ENCODE data around the gene RGS9BP.

Gene RGS9BP, protein sequence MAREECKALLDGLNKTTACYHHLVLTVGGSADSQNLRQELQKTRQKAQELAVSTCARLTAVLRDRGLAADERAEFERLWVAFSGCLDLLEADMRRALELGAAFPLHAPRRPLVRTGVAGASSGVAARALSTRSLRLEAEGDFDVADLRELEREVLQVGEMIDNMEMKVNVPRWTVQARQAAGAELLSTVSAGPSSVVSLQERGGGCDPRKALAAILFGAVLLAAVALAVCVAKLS

DNA sequence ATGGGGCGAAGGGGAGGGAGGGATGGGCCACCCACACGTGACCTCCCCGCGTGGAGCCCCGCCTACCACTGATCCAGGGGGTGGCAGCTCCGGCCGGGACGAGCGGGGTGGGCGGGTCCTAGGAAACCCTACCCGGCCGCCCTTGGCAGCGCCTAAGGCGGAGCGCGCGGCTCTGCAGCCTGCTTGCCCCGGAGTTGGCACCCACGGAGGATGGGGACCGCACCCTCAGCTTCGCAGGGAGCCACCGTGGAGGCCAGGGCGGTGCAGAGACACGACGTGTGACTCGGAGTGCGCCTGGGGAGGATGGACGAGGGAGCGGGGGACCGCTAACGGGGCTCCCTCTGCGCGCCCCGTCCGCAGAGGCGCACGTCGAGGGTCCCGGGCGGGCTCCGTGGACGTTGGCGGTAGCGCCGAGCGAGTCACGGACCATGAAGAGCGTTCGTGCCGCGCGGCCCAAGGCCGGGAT is at the start of gene RGS9BP:
RGS9BP (plus strand) TSS at position 129 of the 466 bp plus-strand sequence. CDS start 416 bp downstream, outside the sequence.
- CTCF ChIA-PET = interaction anchor here (1.6 kb wide), 1 partner anchor 76 kb away, joined by 8 read pairs; no protein-coding TSS in a partner anchor

DNA sequence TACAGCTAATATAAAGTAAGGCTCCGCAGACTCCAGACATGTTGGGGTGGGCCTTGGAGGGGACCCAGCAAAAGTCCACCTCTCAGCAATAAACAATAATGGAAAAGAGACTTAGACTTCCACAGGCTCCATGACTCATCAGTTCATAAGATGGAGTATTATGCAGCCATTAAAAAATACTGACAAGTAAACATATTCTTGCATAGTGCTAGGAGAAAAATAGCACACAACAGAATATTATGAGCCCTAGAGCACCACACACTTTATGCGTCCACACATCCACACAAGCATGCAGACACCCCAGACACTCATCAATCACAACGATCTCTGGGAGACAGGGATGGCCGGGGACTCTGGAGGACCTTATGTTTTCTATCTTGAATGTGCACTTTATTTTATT is 48.7 kb upstream of the RGS9BP start:
- TF ChIP-seq, protein P1, sequence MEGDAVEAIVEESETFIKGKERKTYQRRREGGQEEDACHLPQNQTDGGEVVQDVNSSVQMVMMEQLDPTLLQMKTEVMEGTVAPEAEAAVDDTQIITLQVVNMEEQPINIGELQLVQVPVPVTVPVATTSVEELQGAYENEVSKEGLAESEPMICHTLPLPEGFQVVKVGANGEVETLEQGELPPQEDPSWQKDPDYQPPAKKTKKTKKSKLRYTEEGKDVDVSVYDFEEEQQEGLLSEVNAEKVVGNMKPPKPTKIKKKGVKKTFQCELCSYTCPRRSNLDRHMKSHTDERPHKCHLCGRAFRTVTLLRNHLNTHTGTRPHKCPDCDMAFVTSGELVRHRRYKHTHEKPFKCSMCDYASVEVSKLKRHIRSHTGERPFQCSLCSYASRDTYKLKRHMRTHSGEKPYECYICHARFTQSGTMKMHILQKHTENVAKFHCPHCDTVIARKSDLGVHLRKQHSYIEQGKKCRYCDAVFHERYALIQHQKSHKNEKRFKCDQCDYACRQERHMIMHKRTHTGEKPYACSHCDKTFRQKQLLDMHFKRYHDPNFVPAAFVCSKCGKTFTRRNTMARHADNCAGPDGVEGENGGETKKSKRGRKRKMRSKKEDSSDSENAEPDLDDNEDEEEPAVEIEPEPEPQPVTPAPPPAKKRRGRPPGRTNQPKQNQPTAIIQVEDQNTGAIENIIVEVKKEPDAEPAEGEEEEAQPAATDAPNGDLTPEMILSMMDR (conservative IDR thresholded peaks at IDR 0.05; ENCODE audit: low read depth) = no peak
- ChIA-PET CTCF (no interaction called here), POLR2A (ENCODE audit: low non-redundant PET) (no interaction called here)
- H3K27ac ChIP-seq = no peak overlapping the region
- no peak for DNase-seq (ENCODE audit: low spot score)

More for the DNA sequence above, at the start of gene RGS9BP:
- TF ChIP-seq, protein P1 (conservative IDR thresholded peaks at IDR 0.05; ENCODE audit: low read depth) = no peak
- peak within 1 kb of the TSS; percentile 84 for H3K27ac ChIP-seq
- POLR2A ChIA-PET (ENCODE audit: low non-redundant PET) = interaction anchor here (0.5 to 1.8 kb wide), 4 partner anchors 12 to 191 kb away, joined by 3 to 10 read pairs (median 7); partner anchors contain the start of gene NUDT19
- peak; percentile 70 for DNase-seq (ENCODE audit: low spot score)

DNA sequence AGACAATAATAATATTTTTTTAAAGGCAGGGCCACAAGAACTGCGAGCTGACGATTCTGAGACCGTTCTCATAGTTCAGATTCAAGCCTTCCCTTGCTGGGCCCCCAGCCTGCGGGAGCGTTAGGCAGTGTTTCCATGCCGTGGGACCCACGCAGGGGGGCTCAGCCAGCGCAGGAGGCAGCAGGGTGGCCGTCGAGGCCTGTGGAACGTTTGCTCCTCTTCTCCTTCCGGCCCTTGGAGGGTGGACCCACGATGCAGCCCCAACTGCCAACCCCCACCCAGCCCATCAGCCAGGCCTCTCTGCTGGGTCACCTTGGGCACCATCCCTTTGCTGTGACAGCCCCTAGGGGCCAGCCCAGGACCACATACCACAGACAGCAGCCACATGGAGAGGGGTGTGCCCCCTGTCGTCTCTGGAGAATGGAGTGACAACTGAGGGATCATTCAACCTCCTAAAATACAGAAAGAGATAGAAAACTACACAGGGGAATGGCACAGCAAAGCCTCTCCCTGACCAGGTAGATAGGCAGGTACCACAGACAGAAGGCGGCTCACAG is 47.9 kb upstream of the RGS9BP start:
- ChIA-PET CTCF (no interaction called here), POLR2A (ENCODE audit: low non-redundant PET) (no interaction called here)
- no peak overlapping the region for H3K27ac ChIP-seq
- TF ChIP-seq, protein P1 (conservative IDR thresholded peaks at IDR 0.05; ENCODE audit: low read depth) = no peak
- no peak for DNase-seq (ENCODE audit: low spot score)

DNA sequence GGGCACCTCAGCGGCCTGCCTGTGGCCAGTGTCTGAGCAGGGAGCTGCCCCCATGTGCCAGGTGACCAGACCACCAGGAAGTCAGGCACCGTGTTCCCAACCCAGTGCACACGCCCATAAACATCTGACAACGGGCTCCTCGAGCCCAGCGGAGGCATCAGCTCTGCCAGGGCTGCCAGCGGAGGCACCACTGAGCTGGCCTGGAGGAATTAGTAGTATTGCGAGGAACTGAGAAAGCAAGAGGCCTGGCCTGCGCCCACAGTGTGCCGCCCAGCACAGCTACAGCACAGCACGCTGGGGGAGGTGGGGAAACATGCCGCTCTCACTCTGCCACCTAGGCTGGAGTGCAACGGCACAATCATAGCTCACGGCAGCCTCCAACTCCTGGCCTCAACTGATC is 45.3 kb upstream of the RGS9BP start:
- CTCF ChIA-PET = no interaction called here
- DNase-seq (ENCODE audit: low spot score) = no peak
- no peak overlapping the region for H3K27ac ChIP-seq
- POLR2A ChIA-PET (ENCODE audit: low non-redundant PET) = no interaction called here
- TF ChIP-seq, protein P1 (conservative IDR thresholded peaks at IDR 0.05; ENCODE audit: low read depth) = no peak

DNA sequence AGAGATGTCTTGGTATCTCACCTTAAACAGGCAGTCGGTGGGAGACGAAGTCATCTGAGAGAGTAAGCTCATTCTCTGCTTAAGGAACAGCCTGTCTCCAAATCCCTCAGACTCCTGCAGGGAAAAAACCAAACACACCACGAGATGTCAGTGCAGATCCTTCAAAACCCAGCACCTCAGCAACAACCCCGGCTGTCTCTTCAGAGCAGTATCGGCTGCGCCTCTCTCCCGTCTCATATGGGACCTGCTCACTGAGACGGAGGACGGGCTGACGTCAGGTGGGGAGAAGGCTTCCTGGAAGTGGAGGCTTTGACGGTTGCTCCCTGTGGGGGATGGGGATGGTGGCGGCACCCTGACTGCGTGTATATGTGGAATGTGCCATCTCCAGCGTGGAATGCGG is 44.3 kb upstream of the RGS9BP start:
- ChIA-PET POLR2A (ENCODE audit: low non-redundant PET) (no interaction called here), CTCF (no interaction called here)
- TF ChIP-seq, protein P1 (conservative IDR thresholded peaks at IDR 0.05; ENCODE audit: low read depth) = no peak
- DNase-seq (ENCODE audit: low spot score) = no peak
- H3K27ac ChIP-seq = no peak overlapping the region

DNA sequence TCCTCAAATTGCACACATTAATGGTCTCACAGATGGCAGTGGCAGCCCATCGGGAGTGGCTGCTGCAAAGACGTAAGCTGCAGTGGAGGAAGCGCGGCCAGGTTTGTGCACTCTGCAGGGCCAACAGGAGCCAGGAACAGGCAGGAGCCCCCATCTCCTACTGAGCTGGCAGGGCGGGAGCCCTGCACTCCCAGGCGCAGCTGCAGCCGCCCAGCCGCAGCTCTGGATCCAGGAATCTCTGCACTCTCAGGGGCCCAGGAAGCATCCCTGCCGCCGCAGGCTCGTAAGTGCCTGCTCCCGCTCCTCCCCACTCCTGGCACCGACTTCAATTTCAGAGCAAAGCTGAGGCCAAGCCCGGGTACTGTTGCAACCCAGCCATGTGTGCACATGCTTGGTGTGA is 38.2 kb upstream of the RGS9BP start:
- CTCF ChIA-PET = no interaction called here
- no peak overlapping the region for H3K27ac ChIP-seq
- TF ChIP-seq, protein P1 (conservative IDR thresholded peaks at IDR 0.05; ENCODE audit: low read depth) = no peak
- DNase-seq (ENCODE audit: low spot score) = no peak
- POLR2A ChIA-PET (ENCODE audit: low non-redundant PET) = no interaction called here
